UCSD-AML1 (cell line): ENCODE data around the gene NCOA6.
"Not testable (repeated sequence)": the region's sequence is repeated elsewhere in the genome, so short reads cannot be mapped to it uniquely, and the experiment has no call there.

Experiments
- DNase-seq: peaks from one replicate; lab custom pipeline; 2025; ENCODE audit not compliant: unreplicated experiment; lab: John Stamatoyannopoulos, UW

The NCOA6 gene

GRCh38 chr20:34724172-34724571 is 101.3 kb downstream of the NCOA6 start:
- no peak for DNase-seq

- not testable (repeated sequence) for DNase-seq
Measured at GRCh38 chr20:34722560-34722959, 102.9 kb downstream of the NCOA6 start.

- DNase-seq, result no peak
Measured at GRCh38 chr20:34720266-34720665, 105.2 kb downstream of the NCOA6 start.

- not testable (repeated sequence) for DNase-seq
Measured at GRCh38 chr20:34719242-34720017, 106.0 kb downstream of the NCOA6 start.

GRCh38 chr20:34717230-34718095 is 108.0 kb downstream of the NCOA6 start:
- no peak for DNase-seq

GRCh38 chr20:34716921-34717229 is 108.6 kb downstream of the NCOA6 start:
- no peak for DNase-seq

- DNase-seq, result no peak
Measured at GRCh38 chr20:34715384-34715783, 110.1 kb downstream of the NCOA6 start.

- DNase-seq, result not testable (repeated sequence)
Measured at GRCh38 chr20:34713944-34714515, 111.4 kb downstream of the NCOA6 start.

GRCh38 chr20:34713194-34713943 is 112.1 kb downstream of the NCOA6 start:
- DNase-seq, result no peak

GRCh38 chr20:34712525-34713192 is 112.8 kb downstream of the NCOA6 start:
- DNase-seq, result no peak

GRCh38 chr20:34711813-34712430 is 113.5 kb downstream of the NCOA6 start:
- no peak for DNase-seq

- DNase-seq, result no peak
Measured at GRCh38 chr20:34710861-34711574, 114.4 kb downstream of the NCOA6 start.

- no peak for DNase-seq
Measured at GRCh38 chr20:34710568-34710839, 114.9 kb downstream of the NCOA6 start.

- no peak for DNase-seq
Measured at GRCh38 chr20:34709831-34710567, 115.5 kb downstream of the NCOA6 start.

GRCh38 chr20:34709044-34709830 is 116.2 kb downstream of the NCOA6 start:
- peak; percentile 85 for DNase-seq

GRCh38 chr20:34708621-34709043 is 116.8 kb downstream of the NCOA6 start:
- peak; percentile 69 for DNase-seq

- no peak for DNase-seq
Measured at GRCh38 chr20:34706912-34707784, 118.3 kb downstream of the NCOA6 start.
